ENCODE measurements around the gene CELF2. TPM values are rescaled to one million over a fixed set of nuclear protein-coding genes. Genes with fewer than 3 reads are reported as not detected.

Gene CELF2
- total RNA-seq, 1 donor from 2014 or later: 54.3 TPM

DNA sequence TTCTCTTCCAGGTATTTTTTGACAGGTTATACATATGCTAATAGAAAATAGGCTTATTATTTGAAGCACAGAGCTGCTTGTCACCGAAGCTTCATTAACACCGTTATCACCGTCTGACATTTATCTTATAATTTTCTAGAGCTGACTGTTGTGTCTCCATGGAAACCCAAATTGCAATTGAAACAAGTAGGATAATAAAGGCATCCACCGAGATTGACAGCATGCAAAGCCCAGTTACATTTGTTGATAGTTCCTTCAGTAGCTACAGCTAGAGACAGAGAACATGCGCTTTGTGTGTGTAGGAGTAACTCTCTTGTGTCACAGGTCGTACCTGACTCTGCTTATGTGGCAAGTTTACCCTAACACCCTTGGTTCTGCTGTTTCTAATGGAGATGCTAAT lies 135.6 kb downstream of the CELF2 start:
- intact Hi-C loops (cut with DNase I): no loop called here
- peaks cover 18% of the 10 kb centered on the region for H3K4me1 ChIP-seq

DNA sequence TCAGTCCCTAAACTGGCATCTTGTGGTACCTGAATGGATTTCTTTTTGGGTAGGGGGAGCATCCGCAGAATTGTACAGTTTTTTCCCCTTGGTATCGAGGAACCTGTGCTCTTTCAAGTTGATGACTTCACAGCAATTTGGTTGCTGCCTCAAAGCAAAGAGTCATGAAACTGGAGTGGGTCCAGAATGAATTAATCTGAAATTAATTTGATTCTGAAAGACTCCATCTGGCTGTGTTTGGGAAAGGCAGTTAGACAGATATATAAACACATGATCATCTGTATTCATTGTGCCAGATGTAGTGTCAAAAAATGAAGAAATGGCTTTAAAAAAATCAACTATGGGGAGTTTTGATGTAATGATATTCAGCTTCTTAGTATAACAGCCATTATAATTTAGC lies 136.1 kb downstream of the CELF2 start:
- Histone ChIP-seq H3K36me3 (no peaks in the 10 kb centered on the region), H3K27ac (no peak overlapping the region), H3K4me3 (no peak overlapping the region), H3K27me3 (no peaks in the 10 kb centered on the region), H3K4me1 (peaks cover 15% of the 10 kb centered on the region), H3K9me3 (no peaks in the 10 kb centered on the region)
- intact Hi-C loops (cut with DNase I): no loop called here
- no peak for TF ChIP-seq POLR2A (IDR thresholded peaks at IDR 0.05)
- TF ChIP-seq CTCF (IDR thresholded peaks at IDR 0.05): no peak
- TF ChIP-seq POLR2AphosphoS5 (IDR thresholded peaks at IDR 0.05; ENCODE audit: insufficient read depth in 1 of 2, low read depth in 1 of 2): no peak
- no peak for DNase-seq (ENCODE audit: extremely low spot score in 2 of 2)

More for the DNA sequence above, 135.6 kb downstream of the CELF2 start:
- DNase-seq (ENCODE audit: extremely low spot score in 2 of 2): no peak
- Histone ChIP-seq H3K27me3 (no peaks in the 10 kb centered on the region), H3K27ac (no peak overlapping the region), H3K36me3 (no peaks in the 10 kb centered on the region), H3K4me3 (no peak overlapping the region), H3K9me3 (no peaks in the 10 kb centered on the region)
- TF ChIP-seq CTCF (IDR thresholded peaks at IDR 0.05): no peak

- H3K27ac ChIP-seq: no peak overlapping the region
- H3K27me3 ChIP-seq: no peaks in the 10 kb centered on the region
- intact Hi-C loops (cut with DNase I): no loop called here
- no peak overlapping the region for H3K4me3 ChIP-seq
- H3K36me3 ChIP-seq: no peaks in the 10 kb centered on the region
- peaks cover 9% of the 10 kb centered on the region for H3K4me1 ChIP-seq
- TF ChIP-seq POLR2AphosphoS5 (IDR thresholded peaks at IDR 0.05; ENCODE audit: insufficient read depth in 1 of 2, low read depth in 1 of 2): no peak
- no peak for TF ChIP-seq POLR2A (IDR thresholded peaks at IDR 0.05)
- TF ChIP-seq CTCF (IDR thresholded peaks at IDR 0.05): no peak
- no peak for DNase-seq (ENCODE audit: extremely low spot score in 2 of 2)
- no peaks in the 10 kb centered on the region for H3K9me3 ChIP-seq
These were observed 136.7 kb downstream of the CELF2 start for GRCh38 chr10:11154333-11154732.

GRCh38 chr10:11154849-11155498 lies 137.3 kb downstream of the CELF2 start:
- H3K27me3 ChIP-seq: no peaks in the 10 kb centered on the region
- no peak overlapping the region for H3K4me3 ChIP-seq
- no peaks in the 10 kb centered on the region for H3K36me3 ChIP-seq
- H3K9me3 ChIP-seq: no peaks in the 10 kb centered on the region
- H3K27ac ChIP-seq: no peak overlapping the region
- intact Hi-C loops (cut with DNase I): no loop called here
- TF ChIP-seq POLR2AphosphoS5 (IDR thresholded peaks at IDR 0.05; ENCODE audit: insufficient read depth in 1 of 2, low read depth in 1 of 2) (no peak), POLR2A (IDR thresholded peaks at IDR 0.05) (no peak), CTCF (IDR thresholded peaks at IDR 0.05) (no peak)
- DNase-seq (ENCODE audit: extremely low spot score in 2 of 2): no peak
- H3K4me1 ChIP-seq: peaks cover 5% of the 10 kb centered on the region

- Histone ChIP-seq H3K27ac (no peak overlapping the region), H3K9me3 (no peaks in the 10 kb centered on the region), H3K4me1 (peaks cover under 1% of the 10 kb centered on the region), H3K27me3 (no peaks in the 10 kb centered on the region), H3K36me3 (no peaks in the 10 kb centered on the region), H3K4me3 (no peak overlapping the region)
- no peak for DNase-seq (ENCODE audit: extremely low spot score in 2 of 2)
- TF ChIP-seq CTCF (IDR thresholded peaks at IDR 0.05): no peak
- TF ChIP-seq POLR2A (IDR thresholded peaks at IDR 0.05): no peak
- TF ChIP-seq POLR2AphosphoS5 (IDR thresholded peaks at IDR 0.05; ENCODE audit: insufficient read depth in 1 of 2, low read depth in 1 of 2): no peak
- intact Hi-C loops (cut with DNase I): no loop called here
These were observed 138.8 kb downstream of the CELF2 start for GRCh38 chr10:11156480-11156879.

Data from vagina (tissue), 2 donors.